NCI-H2227 treated with DMSO at 0.1 percent for 48 hours (cell line): ENCODE measurements around the gene SNX15.
"Not testable (repeated sequence)": the region's sequence is repeated elsewhere in the genome, so short reads cannot be mapped to it uniquely, and the experiment has no call there.

Experiments
- DNase-seq: peaks from one replicate; lab custom pipeline; 2025; lab: John Stamatoyannopoulos, UW

The SNX15 gene

GRCh38 chr11:65027213-65028067, at the start of gene SNX15:
SNX15 (plus strand) TSS chr11:65027439; CDS start chr11:65027538, 99 bp downstream.
- peak; percentile 98 for DNase-seq

GRCh38 chr11:64983339-64983738, 43.9 kb upstream of the SNX15 start:
- DNase-seq: not testable (repeated sequence)

- DNase-seq: no peak
Observed at GRCh38 chr11:64987998-64988854, 39.0 kb upstream of the SNX15 start.

- no peak for DNase-seq
Observed at GRCh38 chr11:64989416-64989815, 37.8 kb upstream of the SNX15 start.

GRCh38 chr11:64990222-64990923, 36.9 kb upstream of the SNX15 start:
- no peak for DNase-seq

GRCh38 chr11:64994318-64994717, 32.9 kb upstream of the SNX15 start:
- no peak for DNase-seq

GRCh38 chr11:64996327-64996709, 30.9 kb upstream of the SNX15 start:
- DNase-seq: no peak

GRCh38 chr11:64996710-64997380, 30.4 kb upstream of the SNX15 start, which contains the start of gene BATF2:
BATF2 (minus strand) TSS chr11:64996971; CDS start chr11:64996914, 57 bp downstream.
- DNase-seq: peak; percentile 16

- DNase-seq: no peak
Observed at GRCh38 chr11:64998141-64998540, 29.1 kb upstream of the SNX15 start.

- DNase-seq: no peak
Observed at GRCh38 chr11:64998690-64999431, 28.4 kb upstream of the SNX15 start.

GRCh38 chr11:64999478-64999877, 27.8 kb upstream of the SNX15 start:
- DNase-seq: no peak

GRCh38 chr11:65002706-65003105, 24.5 kb upstream of the SNX15 start:
- no peak for DNase-seq

- DNase-seq: no peak
Observed at GRCh38 chr11:65003282-65003681, 24.0 kb upstream of the SNX15 start.

- not testable (repeated sequence) for DNase-seq
Observed at GRCh38 chr11:65003968-65004367, 23.3 kb upstream of the SNX15 start.

- no peak for DNase-seq
Observed at GRCh38 chr11:65008016-65008415, 19.2 kb upstream of the SNX15 start.

- DNase-seq: no peak
Observed at GRCh38 chr11:65008873-65009272, 18.4 kb upstream of the SNX15 start.

GRCh38 chr11:65013130-65013887, 13.9 kb upstream of the SNX15 start:
- DNase-seq: peak; percentile 84

GRCh38 chr11:65013888-65014725, 13.1 kb upstream of the SNX15 start, which contains the start of gene ARL2:
ARL2 (plus strand) TSS chr11:65014160; CDS start chr11:65014208, 48 bp downstream.
- peak; percentile 84 for DNase-seq

- peak; percentile 28 for DNase-seq
Observed at GRCh38 chr11:65014726-65015227, 12.5 kb upstream of the SNX15 start.
